HG02981 (cell line): ENCODE results near the gene CELF5.
"Not testable (repeated sequence)": the region's sequence is repeated elsewhere in the genome, so short reads cannot be mapped to it uniquely, and the experiment has no call there.

Experiments used
- ATAC-seq: cut with Tn5 transposase; IDR thresholded peaks from one replicate; pipeline ENCODE4 v1.9.1; 2021; ENCODE audit warnings: mild to moderate bottlenecking, moderate library complexity; ENCODE audit not compliant: unreplicated experiment

The CELF5 gene

DNA sequence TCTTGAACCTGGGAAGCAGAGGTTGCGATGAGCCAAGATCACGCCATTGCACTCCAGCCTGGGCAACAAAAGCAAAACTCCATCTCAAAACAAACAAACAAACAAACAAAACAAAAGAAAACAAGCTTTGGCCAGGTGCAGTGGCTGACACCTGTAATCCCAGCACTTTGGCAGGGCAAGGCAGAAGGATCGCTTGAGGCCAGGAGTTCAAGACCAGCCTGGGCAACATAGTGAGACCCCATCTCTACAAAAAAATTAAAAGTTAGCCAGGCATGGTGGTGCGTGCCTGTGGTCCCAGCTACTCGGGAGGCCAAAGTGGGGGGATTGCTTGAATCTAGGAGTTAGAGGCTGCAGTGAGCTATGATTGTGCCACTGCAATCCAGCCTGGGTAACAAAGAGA lies 64.0 kb downstream of the CELF5 start:
- not testable (repeated sequence) for ATAC-seq

DNA sequence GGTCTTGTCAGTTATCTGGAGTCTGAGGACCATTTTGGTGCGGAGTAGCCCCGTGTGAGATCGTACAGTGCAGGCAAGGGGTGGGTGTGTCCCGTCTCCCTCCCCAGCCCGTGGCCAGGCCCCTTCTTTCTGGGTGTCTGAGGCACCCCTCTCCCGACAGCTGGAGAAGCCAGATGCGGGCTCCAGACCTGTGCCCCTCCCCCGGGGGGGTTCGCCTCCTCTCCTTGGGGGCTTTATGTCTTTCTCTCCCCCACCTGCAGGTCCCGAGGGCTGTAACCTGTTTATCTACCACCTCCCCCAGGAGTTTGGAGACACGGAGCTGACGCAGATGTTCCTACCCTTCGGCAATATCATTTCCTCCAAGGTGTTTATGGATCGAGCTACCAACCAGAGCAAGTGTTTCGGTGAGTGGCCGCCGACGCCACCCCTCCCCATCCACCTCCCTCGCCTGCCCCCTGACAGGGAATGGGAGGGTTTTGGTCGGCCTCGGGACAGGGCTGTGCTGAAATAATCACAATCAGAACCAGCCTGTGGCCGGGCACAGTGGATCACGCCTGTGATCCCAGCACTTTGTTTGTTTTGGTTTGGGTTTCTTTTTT lies 65.6 kb downstream of the CELF5 start:
- no peak for ATAC-seq

DNA sequence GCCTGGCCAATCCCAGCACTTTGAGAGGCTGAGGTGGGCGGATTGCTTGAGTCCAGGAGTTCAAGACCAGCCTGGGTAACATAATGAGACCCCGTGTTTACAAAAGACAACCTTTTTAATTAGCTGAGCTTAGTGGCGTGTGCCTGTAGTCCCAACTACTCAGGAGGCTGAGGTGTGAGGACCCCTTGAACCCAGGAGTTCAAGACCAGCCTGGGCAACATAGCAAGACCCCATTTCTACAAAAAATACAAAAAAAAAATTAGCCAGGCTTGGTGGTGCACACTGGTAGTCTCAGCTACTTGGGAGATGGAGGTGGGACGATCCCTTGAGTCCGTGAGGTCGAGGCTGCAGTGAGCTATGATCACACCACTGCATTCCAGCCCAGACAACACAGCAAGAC lies 66.4 kb downstream of the CELF5 start:
- not testable (repeated sequence) for ATAC-seq

DNA sequence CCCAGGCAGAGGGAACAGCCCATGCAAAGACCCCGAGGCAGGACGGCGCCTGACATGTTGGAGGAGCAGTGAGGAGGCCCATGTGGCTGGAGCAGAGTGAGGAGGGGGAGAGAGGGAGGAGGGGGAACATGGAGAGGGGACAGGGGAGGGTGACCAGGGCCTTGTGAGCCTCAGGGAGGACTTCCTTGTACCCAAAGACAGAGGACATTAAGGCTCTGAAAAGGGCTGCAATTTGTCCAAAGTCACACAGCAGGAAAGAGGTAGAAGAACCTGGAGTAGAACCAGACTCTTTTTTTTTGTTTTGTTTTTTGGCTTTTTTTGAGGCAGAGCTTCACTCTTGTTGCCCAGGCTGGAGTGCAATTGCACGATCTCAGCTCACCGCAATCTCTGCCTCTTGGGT lies 67.2 kb downstream of the CELF5 start:
- ATAC-seq, result no peak

DNA sequence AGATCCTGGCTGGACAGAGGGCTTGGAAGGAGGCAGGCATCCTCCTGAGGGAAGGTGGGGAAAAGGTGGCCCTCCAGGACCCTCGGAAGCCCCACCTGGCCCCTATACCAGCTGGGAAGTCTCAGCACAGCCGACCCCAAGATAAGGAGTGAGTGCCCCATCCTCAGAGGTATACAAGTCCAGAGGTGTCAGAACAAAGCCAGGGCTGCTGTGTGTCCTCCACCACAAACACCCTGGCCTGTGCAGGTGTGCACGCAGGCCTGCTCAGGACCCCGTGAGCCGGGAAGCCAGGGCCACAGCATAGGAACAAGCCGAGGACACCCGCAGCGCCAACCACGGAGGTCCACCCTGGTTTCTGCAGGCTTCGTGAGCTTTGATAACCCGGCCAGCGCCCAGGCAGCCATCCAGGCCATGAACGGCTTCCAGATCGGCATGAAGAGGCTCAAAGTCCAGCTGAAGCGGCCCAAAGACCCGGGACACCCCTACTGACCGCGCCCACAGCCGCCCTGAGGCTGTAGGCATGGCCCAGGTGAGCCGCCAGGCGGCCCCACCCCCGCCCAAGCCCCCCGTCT lies 68.6 kb downstream of the CELF5 start:
- no peak for ATAC-seq

DNA sequence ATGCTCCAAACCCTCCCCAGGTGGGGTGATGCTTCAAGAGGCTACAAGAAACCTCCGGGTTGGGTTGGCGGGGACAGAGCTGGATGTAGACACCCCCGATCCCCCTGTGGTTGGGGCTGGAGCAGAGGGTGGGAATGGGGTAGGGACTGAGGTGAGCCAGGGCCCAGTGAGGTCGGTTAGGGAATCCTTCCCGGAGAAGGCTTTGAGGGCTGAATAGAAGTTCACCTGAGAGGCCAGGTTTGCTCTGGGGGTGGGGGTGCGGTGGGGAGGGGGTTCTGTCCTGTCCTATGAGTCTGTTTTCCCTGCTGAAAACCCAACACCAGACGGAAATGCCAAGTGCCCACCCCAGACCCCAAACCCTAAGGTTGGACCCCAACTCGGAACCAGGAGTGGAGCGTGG lies 69.1 kb downstream of the CELF5 start:
- no peak for ATAC-seq

DNA sequence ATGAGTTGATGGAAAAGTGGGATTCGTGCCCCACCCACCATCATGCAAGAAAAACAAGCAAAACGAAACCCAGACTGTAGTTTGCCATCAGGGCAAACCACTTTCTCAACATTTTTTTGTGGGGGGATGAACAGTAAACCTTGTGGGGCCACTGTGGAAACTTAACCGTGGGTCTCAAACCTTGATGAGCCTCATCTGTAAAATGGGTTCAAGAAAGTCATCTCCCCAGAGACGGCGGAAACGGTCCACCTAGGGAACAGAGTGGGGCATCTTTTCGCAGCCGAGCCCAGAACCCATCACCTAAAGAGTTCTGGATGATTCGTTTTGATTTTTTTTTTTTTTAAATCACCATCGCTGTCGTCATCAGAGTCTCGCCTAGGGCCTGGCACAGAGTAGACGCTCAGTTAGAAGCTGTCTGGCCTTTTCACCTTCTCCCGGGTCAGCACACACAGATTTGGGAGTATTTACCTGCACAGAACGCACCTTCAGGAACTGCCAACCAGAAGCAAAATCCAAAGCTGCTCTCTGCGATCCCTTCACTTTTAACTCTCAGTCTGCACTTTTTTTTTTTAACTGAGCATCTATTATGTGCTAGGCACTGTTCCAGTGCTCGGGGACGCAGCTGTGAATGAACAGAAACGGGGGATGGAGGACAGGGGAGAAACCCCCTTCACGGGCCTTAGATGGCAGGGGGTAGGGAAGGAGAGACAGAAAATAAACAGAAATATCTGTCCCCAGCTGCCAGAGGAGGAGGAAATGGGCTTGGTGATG lies 69.8 kb downstream of the CELF5 start:
- no peak for ATAC-seq

DNA sequence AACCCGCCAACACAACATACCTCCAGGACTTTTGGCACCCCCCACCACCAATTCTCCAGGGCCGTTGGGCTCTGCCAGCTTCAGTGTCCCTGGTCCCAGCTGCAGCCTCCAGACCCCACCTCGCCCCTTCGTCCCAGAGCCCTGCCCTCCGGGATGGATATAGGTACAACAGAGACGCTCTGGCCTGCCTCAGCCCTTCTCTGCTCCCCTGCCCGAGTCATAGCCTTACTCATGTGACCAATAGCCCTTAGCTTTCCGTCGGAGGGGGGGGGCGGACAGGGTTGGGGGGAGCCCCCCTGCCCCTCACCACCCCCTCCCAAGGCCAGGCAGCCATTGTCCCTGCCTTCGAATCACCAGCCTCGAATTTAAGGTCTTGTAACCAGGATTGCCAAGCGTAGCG lies 71.1 kb downstream of the CELF5 start:
- no peak for ATAC-seq

DNA sequence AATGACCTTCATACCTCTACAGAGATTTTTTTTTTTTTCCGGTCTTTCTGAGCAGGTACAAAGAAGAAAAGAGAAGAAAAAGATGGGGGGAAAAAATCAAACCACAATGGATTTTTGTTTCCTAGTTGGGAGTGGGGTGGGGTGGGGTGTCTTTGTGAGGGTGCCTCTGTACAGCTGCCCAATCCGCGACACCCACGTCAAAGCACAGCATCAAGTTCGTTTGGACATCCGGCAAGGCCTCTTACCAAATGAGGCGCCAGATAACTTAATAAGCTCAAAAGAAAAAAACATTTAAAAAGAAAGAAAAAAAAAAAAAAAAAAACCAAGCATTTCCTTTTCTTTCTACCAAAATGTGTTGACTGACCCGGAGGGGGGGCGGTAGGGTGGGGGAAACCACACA lies 71.6 kb downstream of the CELF5 start:
- ATAC-seq, result no peak

DNA sequence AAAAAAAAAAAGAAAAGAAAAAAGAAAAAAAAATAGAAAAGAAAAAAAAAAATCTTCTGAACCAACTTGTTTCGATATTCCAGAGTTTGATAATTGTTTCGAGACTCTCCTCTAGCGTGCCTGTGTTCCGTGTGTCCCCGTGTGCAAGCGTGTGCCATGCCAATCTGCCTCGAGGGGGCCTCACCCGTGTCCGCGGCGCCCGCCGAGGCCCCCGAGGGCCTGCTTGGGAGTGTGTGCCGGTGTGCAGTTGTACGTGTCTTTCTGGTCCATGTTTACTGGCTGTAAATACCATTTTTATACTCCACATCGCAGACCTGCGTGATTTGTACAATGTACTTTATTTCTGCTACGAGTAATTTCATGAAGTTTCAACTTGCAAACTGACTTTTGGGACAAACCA lies 72.0 kb downstream of the CELF5 start:
- ATAC-seq, result no peak

DNA sequence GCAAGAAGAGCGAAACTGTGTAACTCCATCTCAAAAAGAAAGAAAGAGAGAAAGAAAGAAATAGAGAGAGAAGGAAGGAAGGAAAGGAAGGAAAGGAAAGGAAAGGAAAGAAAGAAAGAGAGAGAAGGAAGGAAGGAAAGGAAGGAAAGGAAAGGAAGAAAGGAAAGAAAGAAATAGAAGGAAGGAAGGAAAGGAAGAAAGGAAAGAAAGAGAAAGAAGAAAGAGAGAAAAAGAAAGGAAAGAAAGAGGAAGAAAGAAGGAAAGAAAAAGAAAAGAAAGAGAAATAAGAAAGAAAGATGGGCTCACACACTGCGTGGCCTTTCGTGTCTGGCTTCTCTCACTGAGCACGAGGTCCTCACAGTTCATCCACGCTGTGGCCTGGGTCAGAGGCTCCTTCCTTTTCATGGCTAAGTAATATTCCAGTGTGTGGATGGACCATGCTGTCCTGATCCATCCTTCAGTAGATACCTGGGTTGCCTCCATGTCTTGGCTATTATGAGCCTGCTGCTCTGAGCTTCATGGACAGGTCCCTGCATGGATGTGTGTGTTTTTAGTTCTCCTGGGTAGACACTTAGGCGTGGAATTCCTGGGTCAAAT lies 74.5 kb downstream of the CELF5 start:
- no peak for ATAC-seq

DNA sequence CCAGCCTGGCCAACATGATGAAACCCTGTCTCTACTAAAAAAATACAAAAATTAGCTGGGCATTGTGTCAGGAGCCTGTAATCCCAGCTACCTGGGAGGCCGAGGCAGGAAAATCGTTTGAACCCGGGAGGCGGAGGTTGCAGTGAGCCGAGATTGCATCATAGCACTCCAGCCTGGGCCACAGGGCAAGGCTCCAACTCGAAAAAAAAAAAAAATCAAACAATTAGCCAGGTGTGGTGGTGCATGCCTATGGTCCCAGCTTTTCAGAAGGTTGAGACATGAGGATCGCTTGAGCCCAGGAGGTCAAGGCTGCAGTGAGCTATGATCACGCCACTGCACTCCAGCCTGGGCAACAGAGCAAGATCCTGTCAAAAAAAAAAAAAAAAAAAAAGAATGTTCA lies 76.1 kb downstream of the CELF5 start:
- not testable (repeated sequence) for ATAC-seq

DNA sequence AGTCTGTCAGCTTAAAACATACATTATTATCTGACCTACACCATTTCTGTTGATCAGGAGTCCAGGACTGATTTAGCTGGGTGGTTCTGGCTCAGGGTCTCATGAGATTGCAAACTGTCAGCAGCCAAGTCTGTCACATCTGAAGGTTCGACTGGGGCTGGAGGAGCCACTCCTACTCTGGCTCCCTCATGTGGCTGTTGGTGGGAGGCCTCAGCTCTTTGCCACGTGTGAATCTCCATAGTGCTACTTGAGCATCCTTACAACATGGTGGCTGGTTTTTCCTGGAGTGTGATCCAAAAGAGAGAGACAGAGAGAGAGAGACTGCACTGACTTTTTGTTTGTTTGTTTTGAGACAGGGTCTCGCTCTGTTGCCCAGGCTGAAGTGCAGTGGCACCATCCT lies 78.3 kb downstream of the CELF5 start:
- ATAC-seq, result no peak

DNA sequence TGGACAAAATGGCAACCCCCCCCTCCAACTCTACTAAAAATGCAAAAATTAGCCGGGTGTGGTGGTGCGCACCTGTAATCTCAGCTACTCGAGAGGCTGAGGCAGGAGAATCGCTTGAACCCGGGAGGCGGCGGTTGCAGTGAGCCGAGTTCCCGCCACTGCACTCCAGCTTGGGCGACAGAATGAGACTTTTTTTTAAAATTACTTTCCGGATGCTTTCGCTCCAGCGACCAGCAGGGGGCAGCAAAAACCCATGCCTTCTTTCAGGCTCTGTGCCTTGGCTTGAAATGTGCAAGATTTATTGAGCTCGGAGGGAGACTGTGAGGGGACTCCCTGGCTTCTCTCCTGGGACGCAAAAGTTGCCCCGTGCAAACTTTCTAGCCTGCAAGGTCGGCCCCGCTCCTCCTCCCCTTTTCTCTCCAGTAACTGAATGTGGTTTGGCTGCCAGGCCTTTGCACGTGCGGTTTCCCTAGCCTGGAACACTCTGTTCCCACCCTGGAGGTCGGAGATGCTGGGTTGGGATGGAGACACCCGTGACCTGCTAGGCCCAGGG lies 80.5 kb downstream of the CELF5 start:
- ATAC-seq, result no peak

DNA sequence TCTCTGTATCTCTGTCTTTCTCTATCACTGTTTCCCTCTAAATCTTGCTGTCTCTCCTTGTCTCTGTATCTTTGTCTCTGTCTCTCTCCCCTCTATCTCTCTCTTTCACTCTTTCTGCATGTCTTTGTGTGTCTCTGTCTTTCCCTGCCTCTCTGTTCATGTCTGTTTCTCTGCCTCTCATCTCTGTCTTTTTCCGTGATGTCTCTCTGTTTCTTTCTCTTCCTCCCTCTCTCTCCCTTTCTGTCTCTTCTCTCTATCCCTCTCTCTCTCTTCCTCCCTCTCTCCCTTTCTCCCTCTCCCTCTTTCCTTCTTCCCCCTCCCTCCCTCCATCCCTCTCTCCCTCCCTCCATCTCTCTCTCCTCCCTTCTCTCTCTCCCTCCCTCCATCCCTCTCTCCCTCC lies 85.3 kb downstream of the CELF5 start:
- ATAC-seq, result no peak

DNA sequence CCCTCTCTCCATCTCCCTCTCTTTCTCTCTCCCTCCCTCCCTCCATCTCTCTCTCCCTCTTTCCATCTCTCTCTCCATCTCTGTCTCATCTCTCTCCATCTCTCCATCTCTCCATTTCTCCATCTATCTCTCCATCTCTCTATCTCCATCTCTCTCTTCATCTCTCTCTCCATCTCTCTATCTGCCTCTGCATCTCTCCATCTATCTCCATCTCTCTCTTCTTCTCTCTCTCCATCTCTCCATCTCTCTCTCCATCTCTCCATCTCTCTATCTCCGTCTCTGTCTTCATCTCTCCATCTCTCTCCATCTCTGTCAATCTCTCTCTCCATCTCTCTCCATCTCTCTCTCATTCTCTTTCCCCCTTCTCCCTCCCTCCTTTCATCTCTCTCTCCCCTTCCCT lies 85.8 kb downstream of the CELF5 start:
- ATAC-seq, result no peak

DNA sequence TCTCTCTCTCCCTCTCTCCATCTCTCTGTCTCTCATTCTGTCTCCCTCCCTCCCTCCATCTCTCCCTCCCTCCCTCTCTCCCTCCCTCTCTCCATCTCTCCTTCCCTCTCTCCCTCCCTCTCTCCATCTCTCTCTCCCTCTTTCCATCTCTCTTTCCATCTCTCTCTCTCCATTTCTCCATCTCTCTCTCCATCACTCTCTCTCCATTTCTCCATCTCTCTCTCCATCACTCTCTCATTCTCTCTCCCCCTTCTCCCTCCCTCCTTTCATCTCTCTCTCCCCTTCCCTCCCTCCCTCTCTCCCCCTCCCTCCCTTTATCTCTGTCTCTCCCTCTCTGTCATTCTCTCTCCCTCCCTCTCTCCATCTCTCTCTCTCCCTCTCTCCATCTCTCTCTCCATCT lies 86.2 kb downstream of the CELF5 start:
- ATAC-seq, result no peak

DNA sequence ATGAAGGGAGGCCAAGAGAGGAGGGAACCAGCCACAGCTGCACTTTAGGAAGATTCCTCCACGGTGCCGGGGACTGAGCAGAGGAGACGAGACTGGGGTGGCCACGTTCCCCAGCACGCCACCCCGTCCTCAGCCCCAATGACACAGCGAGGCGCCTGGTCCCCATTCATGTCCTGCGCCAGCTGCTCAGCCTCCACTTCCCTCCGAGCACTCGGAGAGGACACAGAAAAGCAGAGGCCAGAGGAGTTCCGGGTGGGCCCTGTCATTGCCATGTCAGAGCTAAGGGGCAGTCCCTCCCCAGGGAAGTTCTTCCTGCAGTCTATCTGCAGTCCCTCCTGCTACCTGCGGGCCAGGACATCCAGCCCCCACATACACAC lies 88.7 kb downstream of the CELF5 start:
- ATAC-seq, result no peak

DNA sequence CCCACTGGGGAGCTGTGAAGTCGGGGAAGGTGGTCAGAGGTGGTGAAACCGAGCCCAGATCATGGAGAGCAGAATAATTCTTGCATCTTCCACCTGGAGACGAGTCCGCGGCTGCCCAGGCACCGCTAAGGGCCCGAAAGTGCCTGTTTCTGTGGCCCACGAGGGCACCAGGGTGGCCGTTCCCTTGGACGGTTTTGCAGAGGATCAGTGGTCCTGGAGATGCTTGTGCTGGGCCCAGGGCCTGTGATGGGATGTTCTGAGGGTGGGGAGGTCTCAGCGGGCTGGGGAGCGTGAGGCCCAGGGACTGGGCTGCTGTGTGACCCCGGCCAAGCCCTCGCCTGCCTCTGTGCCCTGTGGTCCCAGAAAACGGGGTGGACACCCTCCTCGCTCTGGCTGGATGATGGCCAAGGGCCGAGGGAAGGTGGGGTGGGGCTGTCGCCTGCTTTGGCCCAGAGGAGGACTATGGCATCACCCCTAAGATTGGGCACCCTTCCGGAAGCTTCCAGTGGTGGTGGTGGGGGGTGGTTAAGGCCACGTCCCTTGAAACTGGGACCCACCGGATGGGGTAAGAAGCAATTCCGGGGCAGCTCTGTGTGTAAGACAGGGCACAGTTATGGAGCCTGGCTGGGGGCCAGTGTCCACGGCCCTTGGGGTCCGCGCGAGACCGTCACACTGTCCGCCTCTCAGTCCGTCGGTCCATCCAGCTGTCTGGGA lies 90.7 kb downstream of the CELF5 start:
- ATAC-seq, result no peak

DNA sequence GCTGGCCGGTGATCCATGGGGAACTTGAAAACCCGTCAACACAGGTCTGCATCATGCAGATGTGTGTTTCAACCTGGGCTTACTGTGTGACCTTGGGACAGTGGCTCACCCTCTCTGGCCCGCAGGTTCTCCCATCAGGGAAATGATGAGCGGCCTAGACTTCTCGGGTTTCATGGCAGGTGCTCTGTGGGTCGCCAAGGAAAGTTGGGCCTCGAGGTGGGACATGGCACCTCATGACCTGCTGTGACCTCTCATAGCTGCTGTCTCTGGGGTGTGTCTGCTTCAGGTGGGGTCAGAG lies 91.2 kb downstream of the CELF5 start:
- ATAC-seq, result no peak

DNA sequence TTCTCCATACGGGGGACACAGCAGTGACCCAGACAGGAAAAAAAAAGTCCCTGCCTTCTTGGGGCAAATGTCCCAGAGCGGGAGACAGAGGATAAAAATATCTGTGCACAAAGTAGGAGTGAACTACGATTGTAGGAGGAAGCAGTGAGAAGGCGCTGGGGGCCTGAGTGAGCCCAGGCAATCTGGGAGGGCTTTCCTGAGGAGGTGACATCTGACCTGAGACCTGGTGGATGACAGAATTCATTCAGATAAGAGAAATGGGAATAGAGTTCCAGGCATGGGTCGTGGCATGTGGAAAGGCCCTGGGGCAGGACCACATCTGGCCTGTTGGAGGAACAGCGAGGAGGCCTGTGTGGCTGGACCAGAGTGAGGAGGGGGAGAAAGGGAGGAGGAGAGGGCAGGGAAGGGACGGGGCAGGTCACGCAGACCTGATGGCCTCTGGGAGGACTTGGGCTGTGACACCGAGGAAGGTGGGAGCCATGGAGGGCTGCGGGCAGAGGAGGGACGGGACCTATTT lies 91.7 kb downstream of the CELF5 start:
- ATAC-seq, result no peak
